ENCODE measurements around the gene OVAAL.

Gene OVAAL

DNA sequence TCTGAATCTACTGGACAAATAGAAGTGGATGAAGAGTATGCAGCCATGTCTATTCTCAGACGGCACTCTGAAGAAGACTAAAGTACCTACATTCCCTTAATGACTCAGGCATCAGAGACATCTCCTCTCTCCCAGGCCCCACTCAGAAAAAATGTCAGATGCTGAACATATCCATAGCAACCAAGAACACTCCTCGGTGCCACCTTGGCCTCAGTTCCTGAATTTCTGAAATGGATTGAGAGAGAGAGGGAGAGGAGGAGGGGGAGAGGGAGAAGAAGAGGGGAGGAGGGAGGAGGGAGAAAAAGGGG, 16.0 kb upstream of the OVAAL start:
- no peak overlapping the region for H3K4me2 ChIP-seq (ENCODE audit: low read length)

DNA sequence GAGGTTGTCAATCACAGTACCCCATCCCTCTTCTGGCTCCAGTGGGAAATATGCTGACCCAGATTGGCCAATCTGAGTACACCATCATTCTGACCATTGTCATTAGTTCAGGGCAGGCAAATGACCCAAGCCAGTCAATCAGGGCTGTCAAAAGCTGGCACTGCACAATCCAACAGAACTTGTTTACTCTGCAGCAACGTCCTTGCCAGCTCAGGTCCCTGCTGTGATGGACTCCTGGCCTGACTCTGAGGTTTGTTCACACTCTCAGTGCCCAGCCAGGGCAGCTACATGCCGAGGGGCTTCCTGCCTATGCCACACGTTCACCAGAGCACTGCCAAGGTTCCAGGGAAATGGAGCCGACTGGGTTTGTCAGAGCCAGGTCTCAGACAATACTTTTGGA, 14.7 kb upstream of the OVAAL start:
- Histone ChIP-seq H3K4me3 (ENCODE audit: low read length) (no peak overlapping the region), H3K36me3 (ENCODE audit: control insufficient read depth, low read length) (no peaks in the 10 kb centered on the region), H3K9me2 (replicated peaks; ENCODE audit: control insufficient read depth, low read length) (no peaks in the 10 kb centered on the region), H3K79me2 (ENCODE audit: control insufficient read depth, low read length) (no peaks in the 10 kb centered on the region), H3K27me3 (ENCODE audit: control insufficient read depth, low read length) (peaks cover 8% of the 10 kb centered on the region), H3K27ac (ENCODE audit: low read depth, low read length) (no peak overlapping the region), H3F3A (ENCODE audit: control insufficient read depth, insufficient read depth) (no peaks in the 10 kb centered on the region), H3K4me2 (ENCODE audit: low read length) (no peak overlapping the region), H3K9me3 (ENCODE audit: control insufficient read depth, insufficient read depth, low read length) (no peaks in the 10 kb centered on the region), H3K4me1 (ENCODE audit: control insufficient read depth, low read length) (no peaks in the 10 kb centered on the region), H4K20me1 (ENCODE audit: control insufficient read depth, insufficient read depth, low read depth, low read length) (no peaks in the 10 kb centered on the region)
- TF ChIP-seq EZH2phosphoT487 (IDR thresholded peaks at IDR 0.05; ENCODE audit: borderline replicate concordance, low read length): no peak
- TF ChIP-seq, protein P1, sequence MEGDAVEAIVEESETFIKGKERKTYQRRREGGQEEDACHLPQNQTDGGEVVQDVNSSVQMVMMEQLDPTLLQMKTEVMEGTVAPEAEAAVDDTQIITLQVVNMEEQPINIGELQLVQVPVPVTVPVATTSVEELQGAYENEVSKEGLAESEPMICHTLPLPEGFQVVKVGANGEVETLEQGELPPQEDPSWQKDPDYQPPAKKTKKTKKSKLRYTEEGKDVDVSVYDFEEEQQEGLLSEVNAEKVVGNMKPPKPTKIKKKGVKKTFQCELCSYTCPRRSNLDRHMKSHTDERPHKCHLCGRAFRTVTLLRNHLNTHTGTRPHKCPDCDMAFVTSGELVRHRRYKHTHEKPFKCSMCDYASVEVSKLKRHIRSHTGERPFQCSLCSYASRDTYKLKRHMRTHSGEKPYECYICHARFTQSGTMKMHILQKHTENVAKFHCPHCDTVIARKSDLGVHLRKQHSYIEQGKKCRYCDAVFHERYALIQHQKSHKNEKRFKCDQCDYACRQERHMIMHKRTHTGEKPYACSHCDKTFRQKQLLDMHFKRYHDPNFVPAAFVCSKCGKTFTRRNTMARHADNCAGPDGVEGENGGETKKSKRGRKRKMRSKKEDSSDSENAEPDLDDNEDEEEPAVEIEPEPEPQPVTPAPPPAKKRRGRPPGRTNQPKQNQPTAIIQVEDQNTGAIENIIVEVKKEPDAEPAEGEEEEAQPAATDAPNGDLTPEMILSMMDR (IDR thresholded peaks at IDR 0.05; ENCODE audit: low read depth, low read length, poor library complexity, severe bottlenecking): no peak

More for the DNA sequence above, 16.0 kb upstream of the OVAAL start:
- Histone ChIP-seq H3K27ac (ENCODE audit: low read depth, low read length) (no peak overlapping the region), H3K9me3 (ENCODE audit: control insufficient read depth, insufficient read depth, low read length) (no peaks in the 10 kb centered on the region), H3K27me3 (ENCODE audit: control insufficient read depth, low read length) (peaks cover 16% of the 10 kb centered on the region), H4K20me1 (ENCODE audit: control insufficient read depth, insufficient read depth, low read depth, low read length) (no peaks in the 10 kb centered on the region), H3K9me2 (replicated peaks; ENCODE audit: control insufficient read depth, low read length) (no peaks in the 10 kb centered on the region), H3K4me3 (ENCODE audit: low read length) (no peak overlapping the region), H3F3A (ENCODE audit: control insufficient read depth, insufficient read depth) (no peaks in the 10 kb centered on the region), H3K36me3 (ENCODE audit: control insufficient read depth, low read length) (no peaks in the 10 kb centered on the region), H3K4me1 (ENCODE audit: control insufficient read depth, low read length) (no peaks in the 10 kb centered on the region), H3K79me2 (ENCODE audit: control insufficient read depth, low read length) (no peaks in the 10 kb centered on the region)
- TF ChIP-seq, protein P1 (IDR thresholded peaks at IDR 0.05; ENCODE audit: low read depth, low read length, poor library complexity, severe bottlenecking): no peak
- TF ChIP-seq EZH2phosphoT487 (IDR thresholded peaks at IDR 0.05; ENCODE audit: borderline replicate concordance, low read length): no peak

DNA sequence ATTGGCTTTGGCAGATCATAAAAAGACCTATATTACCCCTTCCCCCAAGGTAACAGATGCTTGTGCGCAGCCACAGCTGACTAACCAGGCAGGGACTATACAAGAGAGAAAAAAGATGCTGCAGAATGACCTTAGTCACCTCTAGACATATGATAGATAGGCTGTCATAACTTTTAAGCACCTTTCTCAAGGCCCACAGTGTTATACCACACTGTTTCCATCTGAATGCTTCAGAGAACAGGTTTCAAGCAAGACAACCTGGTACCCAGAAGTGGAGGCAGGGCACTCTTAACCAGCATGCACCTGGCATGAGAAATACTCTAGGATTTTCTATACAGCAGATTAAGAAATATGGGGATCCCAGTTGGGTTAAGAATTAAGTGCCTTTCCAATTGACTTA, 12.8 kb upstream of the OVAAL start:
- H3K27me3 ChIP-seq (ENCODE audit: control insufficient read depth, low read length): peaks cover 8% of the 10 kb centered on the region
- H3K9me2 ChIP-seq (replicated peaks; ENCODE audit: control insufficient read depth, low read length): no peaks in the 10 kb centered on the region
- no peaks in the 10 kb centered on the region for H3F3A ChIP-seq (ENCODE audit: control insufficient read depth, insufficient read depth)
- no peaks in the 10 kb centered on the region for H3K36me3 ChIP-seq (ENCODE audit: control insufficient read depth, low read length)
- H4K20me1 ChIP-seq (ENCODE audit: control insufficient read depth, insufficient read depth, low read depth, low read length): no peaks in the 10 kb centered on the region
- no peak overlapping the region for H3K27ac ChIP-seq (ENCODE audit: low read depth, low read length)
- TF ChIP-seq, protein P1 (IDR thresholded peaks at IDR 0.05; ENCODE audit: low read depth, low read length, poor library complexity, severe bottlenecking): no peak
- no peak for TF ChIP-seq EZH2phosphoT487 (IDR thresholded peaks at IDR 0.05; ENCODE audit: borderline replicate concordance, low read length)
- H3K9me3 ChIP-seq (ENCODE audit: control insufficient read depth, insufficient read depth, low read length): no peaks in the 10 kb centered on the region
- H3K4me1 ChIP-seq (ENCODE audit: control insufficient read depth, low read length): no peaks in the 10 kb centered on the region
- H3K79me2 ChIP-seq (ENCODE audit: control insufficient read depth, low read length): no peaks in the 10 kb centered on the region
- H3K4me3 ChIP-seq (ENCODE audit: low read length): no peak overlapping the region
- H3K4me2 ChIP-seq (ENCODE audit: low read length): no peak overlapping the region

All from DOHH2 (cell line).